K562 (cell line): ENCODE results near the gene SSTR5. TPM values are rescaled to one million over a fixed set of nuclear protein-coding genes. Genes with fewer than 3 reads are reported as not detected.

Experiments
- ATAC-seq: fragments of 200-7000 bp; cut with Tn5 transposase; 3 replicates; pipeline ENCODE4 v1.9.1; 2020; ENCODE audit warnings: moderate library complexity
- BruUV-seq: library from RNA; stranded (reverse); fragments of 400-500 nt; replicated peaks from 2 replicates; lab custom pipeline; 2021; lab: Mats Ljungman, UMichigan
- CTCF ChIA-PET: fragments of 300-600 bp; formaldehyde crosslinking; extraction: SDS; loops from one replicate; lab custom pipeline; 2021; ENCODE audit warnings: low intra/inter-chr PET ratio; lab: Yijun Ruan, JAX
- POLR2A ChIA-PET: fragments of 300-600, 350-650 bp; sonication (Branson Sonifier 250); formaldehyde crosslinking; extraction: SDS; loops from one replicate; lab custom pipeline; 2021; ENCODE audit warnings: antibody characterized with exemption, inconsistent platforms; lab: Yijun Ruan, JAX
- DNase-seq, 4 experiments: peaks; one replicate each; pipeline versions ENCODE4 v3.0.0 to v3.0.0-alpha.2; 2011 to 2018; ENCODE audit warnings: low spot score in 3 of 4, mixed read lengths in 3 of 4; ENCODE audit errors: extremely low read depth in 1 of 4
- FAIRE-seq: peaks from 2 replicates; lab custom pipeline; 2011; peaks lifted over from hg19 to GRCh38; lab: Jason Lieb, UNC
- H2AFZ ChIP-seq: 2 replicates; pipeline ENCODE4 v1.6.0; 2011; ENCODE audit warnings: low read depth, low read length, control low read depth, inconsistent platforms
- H3K27ac ChIP-seq: fragments of 200-600 bp; 3 replicates; pipeline ENCODE4 v1.8.0; 2011; ENCODE audit warnings: low read depth, mild to moderate bottlenecking, control low read depth, inconsistent platforms, low read length, moderate library complexity, mixed read lengths; ENCODE audit errors: extremely low read depth
- H3K27me3 ChIP-seq, 2 experiments: fragments of 300-600 bp in 1 of 2; 2 replicates in 1 of 2; 3 replicates in 1 of 2; pipeline versions ENCODE4 v1.6.0 to v1.8.0; 2011; ENCODE audit warnings: inconsistent platforms in 2 of 2, low read length in 2 of 2, mild to moderate bottlenecking in 1 of 2, mixed read lengths in 1 of 2, moderate library complexity in 1 of 2; ENCODE audit not compliant: control insufficient read depth in 2 of 2, insufficient read depth in 2 of 2
- H3K36me3 ChIP-seq: fragments of 300-600 bp; 3 replicates; pipeline ENCODE4 v1.8.0; 2011; ENCODE audit warnings: mild to moderate bottlenecking, low read length, inconsistent platforms; ENCODE audit not compliant: control insufficient read depth, insufficient read depth
- H3K4me1 ChIP-seq, 2 experiments: fragments of 200-600 bp in 1 of 2; replicated peaks in 1 of 2; 2 replicates in 1 of 2; 3 replicates in 1 of 2; pipeline versions ENCODE4 v1.5.1 to v1.8.0; 2011; ENCODE audit warnings: inconsistent platforms in 2 of 2, low read length in 2 of 2, mild to moderate bottlenecking in 1 of 2, mixed read lengths in 1 of 2, moderate library complexity in 1 of 2; ENCODE audit not compliant: control insufficient read depth in 2 of 2, insufficient read depth in 2 of 2
- H3K4me2 ChIP-seq: 2 replicates; pipeline ENCODE4 v1.6.1; 2011; ENCODE audit warnings: low read length, control low read depth, inconsistent platforms, mixed read lengths; ENCODE audit not compliant: insufficient read depth
- H3K4me3 ChIP-seq: fragments of 200-600 bp; sonication (generic), shearing (Covaris generic); 2 replicates; pipeline ENCODE4 v1.5.1; 2016; ENCODE audit warnings: control low read depth, inconsistent platforms
- H3K79me2 ChIP-seq: fragments of 200-600 bp; 3 replicates; pipeline ENCODE4 v1.8.0; 2011; ENCODE audit warnings: low read length, inconsistent platforms; ENCODE audit not compliant: control insufficient read depth, insufficient read depth
- H3K9ac ChIP-seq, 2 experiments: 2 replicates each; pipeline versions ENCODE4 v1.6.0 to v1.6.1; 2011; ENCODE audit warnings: low read depth in 2 of 2, low read length in 2 of 2, control low read depth in 1 of 2, inconsistent platforms in 1 of 2, mild to moderate bottlenecking in 1 of 2, mixed read lengths in 1 of 2; ENCODE audit not compliant: insufficient read depth in 1 of 2
- H3K9me1 ChIP-seq: one replicate; pipeline ENCODE4 v1.6.0; 2011; ENCODE audit warnings: inconsistent platforms, mild to moderate bottlenecking, low read length, moderate library complexity; ENCODE audit not compliant: control insufficient read depth, insufficient read depth
- H3K9me3 ChIP-seq: replicated peaks from 2 replicates; pipeline ENCODE4 v1.5.1; 2011; ENCODE audit warnings: low read depth, low read length, inconsistent platforms; ENCODE audit not compliant: control insufficient read depth, insufficient read depth
- H4K20me1 ChIP-seq: replicated peaks from 2 replicates; pipeline ENCODE4 v1.6.1; 2011; ENCODE audit warnings: low read length, inconsistent platforms, mixed read lengths; ENCODE audit not compliant: control insufficient read depth, insufficient read depth
- GABPA ChIP-seq: fragments of 200-800 bp; sonication (Bioruptor generic); conservative IDR thresholded peaks from 2 replicates; pipeline ENCODE4 v1.6.1; 2016; ENCODE audit warnings: low read depth, missing genetic modification characterization, missing compliant biosample characterization
- GATAD2B ChIP-seq: fragments of 450-650 bp; IDR thresholded peaks from 2 replicates; pipeline ENCODE4 v1.6.1; 2017; ENCODE audit warnings: mild to moderate bottlenecking, borderline replicate concordance
- NR2C1 ChIP-seq, 2 experiments: fragments of 450-650 bp; IDR thresholded peaks; 2 replicates each; pipeline ENCODE4 v1.6.1; 2017; ENCODE audit warnings: mild to moderate bottlenecking in 2 of 2, antibody characterized with exemption in 1 of 2, inconsistent platforms in 1 of 2, missing compliant biosample characterization in 1 of 2, missing genetic modification characterization in 1 of 2
- NR2C2 ChIP-seq, 2 experiments: fragments of 200-800 bp in 1 of 2; sonication (Bioruptor generic) in 1 of 2; sonication (generic) in 1 of 2; formaldehyde crosslinking in 1 of 2; IDR thresholded peaks; 2 replicates each; pipeline versions ENCODE4 v1.6.1 to v1.8.0; 2016 to 2022; ENCODE audit warnings: mild to moderate bottlenecking in 1 of 2, missing compliant biosample characterization in 1 of 2, missing genetic modification characterization in 1 of 2, missing genetic modification reagents in 1 of 2
- XRCC4 ChIP-seq: IDR thresholded peaks from one replicate; pipeline ENCODE4 v1.6.1; 2011; ENCODE audit not compliant: insufficient read depth, insufficient read length; ENCODE audit errors: extremely low read depth
- ZBTB40 ChIP-seq, 2 experiments: fragments of 450-650 bp in 1 of 2; sonication (generic) in 1 of 2; formaldehyde crosslinking in 1 of 2; IDR thresholded peaks; 2 replicates each; pipeline versions ENCODE4 v1.7.1 to v1.9.0; 2016 to 2022; ENCODE audit warnings: inconsistent platforms in 1 of 2, mild to moderate bottlenecking in 1 of 2, missing genetic modification reagents in 1 of 2
- WGBS: fragments of 100-300 bp; shearing (Covaris generic); methylation state at CpG from one replicate; pipeline ENCODE4 v1.1.6; 2016; ENCODE audit warnings: low coverage, mixed read lengths; ENCODE audit not compliant: insufficient coverage; ENCODE audit errors: missing lambda C conversion rate; 5-methylcytosine and 5-hydroxymethylcytosine counted together
- in situ Hi-C: fragments of 300-500 bp; cut with MboI; formaldehyde crosslinking; loops from 4 replicates; pipeline ENCODE4 v1.15.0; 2018; ENCODE audit warnings: inconsistent platforms, mixed read lengths
- intact Hi-C: fragments of 100-400 bp; cut with micrococcal nuclease; formaldehyde crosslinking; loops from 2 replicates; pipeline ENCODE4 v1.14.2; 2022
- polyA plus RNA-seq, 8 experiments: library from polyadenylated mRNA; depleted of rRNA in 4 of 8; stranded (reverse) in 5 of 8; unstranded in 3 of 8; fragments of >200 nt; fragmentation: Nextera tagmentation in 2 of 8; fragmentation: Illumina TruSeq in 1 of 8; extraction: Ambion mirVana in 2 of 8; extraction: Trizol in 1 of 8; gene quantifications; 2 replicates each; pipeline versions ENCODE4 v1.2.1 to v1.2.3, GENCODE V29; 2011 to 2014; ENCODE audit warnings: inconsistent platforms in 1 of 8, missing spikeins in 1 of 8
- total RNA-seq, 7 experiments: library from RNA; depleted of rRNA in 6 of 7; stranded (reverse); fragments of >200 nt in 6 of 7; fragmentation: Illumina TruSeq in 2 of 7; extraction: Trizol in 2 of 7; gene quantifications; 2 replicates each; pipeline versions ENCODE4 v1.2.1 to v1.2.3, GENCODE V29; 2011 to 2021; ENCODE audit warnings: low replicate concordance in 1 of 7

SSTR5 gene
- total and polyA plus RNA-seq, 9 of the 15 experiments (the other 6 are each of a cell fraction or from before 2014, with no cell fraction given) = not detected

- Histone ChIP-seq H3K9me1 (no peaks in the 10 kb centered on the region), H3K27me3 (peaks cover 0 to 34% of the 10 kb centered on the region in 2 experiments; a peak in 3 of 5 replicates), H2AFZ (no peak overlapping the region), H4K20me1 (peaks cover 21% of the 10 kb centered on the region), H3K4me1 (peaks cover 0 to 73% of the 10 kb centered on the region in 2 experiments; a peak in 2 of 5 replicates), H3K27ac (no peak overlapping the region), H3K79me2 (no peaks in the 10 kb centered on the region), H3K4me2 (no peak overlapping the region), H3K36me3 (no peaks in the 10 kb centered on the region), H3K9me3 (no peaks in the 10 kb centered on the region), H3K9ac (no peak overlapping the region), H3K4me3 (no peak overlapping the region)
- no TSS peak for BruUV-seq
- intact Hi-C loops (no loop called here), in situ Hi-C loops (no loop called here)
- no peak for ATAC-seq
- DNase-seq = no peak
- TF ChIP-seq NR2C1 (IDR thresholded peaks at IDR 0.05) (peak; percentile 87), NR2C1 (tag; IDR thresholded peaks at IDR 0.05) (peak; percentile 90), ZBTB40 (IDR thresholded peaks at IDR 0.05) (peak; percentile 69), ZBTB40 (CRISPR knock-in tag; IDR thresholded peaks at IDR 0.05) (no peak), GATAD2B (no peak), NR2C2 (CRISPR knock-in tag; IDR thresholded peaks at IDR 0.05) (no peak), NR2C2 (tag; IDR thresholded peaks at IDR 0.05) (peak; percentile 51), GABPA (tag) (peak; percentile 33; the same call in 1 of the 2 replicates), XRCC4 (no peak)
- FAIRE-seq = no peak
- CTCF ChIA-PET = no interaction called here
- POLR2A ChIA-PET = no interaction called here
- WGBS = 61% methylated on average over 26 of the region's 48 CpGs
These were observed 56.8 kb downstream of the SSTR5 start for GRCh38 chr16:1129106-1129960.
